ENCODE measurements around the gene C1S.

The C1S gene

GRCh38 chr12:7114008-7114407 is 53.5 kb downstream of the C1S start:
- DNase-seq (ENCODE audit: insufficient read length, low spot score) (no peak), FAIRE-seq (no peak)
- no peak for TF ChIP-seq POLR2AphosphoS5 (IDR thresholded peaks at IDR 0.05; ENCODE audit: low read depth, low read length)
- no peak for TF ChIP-seq TAF1 (IDR thresholded peaks at IDR 0.05; ENCODE audit: low read depth, low read length)
- no peak for TF ChIP-seq POU2F2 (IDR thresholded peaks at IDR 0.05; ENCODE audit: low read depth, low read length)
- TF ChIP-seq PAX5 (IDR thresholded peaks at IDR 0.05; ENCODE audit: insufficient read depth, low read length, severe bottlenecking): no peak
- TF ChIP-seq POLR2A (IDR thresholded peaks at IDR 0.05; ENCODE audit: low read depth, low read length): no peak
- no peak for TF ChIP-seq SPI1 (IDR thresholded peaks at IDR 0.05; ENCODE audit: low read depth, low read length)

GRCh38 chr12:7114851-7115250 is 54.3 kb downstream of the C1S start:
- TF ChIP-seq POLR2A (IDR thresholded peaks at IDR 0.05; ENCODE audit: low read depth, low read length) (no peak), TAF1 (IDR thresholded peaks at IDR 0.05; ENCODE audit: low read depth, low read length) (no peak), PAX5 (IDR thresholded peaks at IDR 0.05; ENCODE audit: insufficient read depth, low read length, severe bottlenecking) (no peak), POLR2AphosphoS5 (IDR thresholded peaks at IDR 0.05; ENCODE audit: low read depth, low read length) (no peak), SPI1 (IDR thresholded peaks at IDR 0.05; ENCODE audit: low read depth, low read length) (no peak), POU2F2 (IDR thresholded peaks at IDR 0.05; ENCODE audit: low read depth, low read length) (no peak)
- FAIRE-seq: no peak
- DNase-seq (ENCODE audit: insufficient read length, low spot score): no peak

- FAIRE-seq (no peak), DNase-seq (ENCODE audit: insufficient read length, low spot score) (no peak)
- TF ChIP-seq POU2F2 (IDR thresholded peaks at IDR 0.05; ENCODE audit: low read depth, low read length): no peak
- no peak for TF ChIP-seq POLR2AphosphoS5 (IDR thresholded peaks at IDR 0.05; ENCODE audit: low read depth, low read length)
- TF ChIP-seq TAF1 (IDR thresholded peaks at IDR 0.05; ENCODE audit: low read depth, low read length): no peak
- no peak for TF ChIP-seq POLR2A (IDR thresholded peaks at IDR 0.05; ENCODE audit: low read depth, low read length)
- no peak for TF ChIP-seq PAX5 (IDR thresholded peaks at IDR 0.05; ENCODE audit: insufficient read depth, low read length, severe bottlenecking)
- no peak for TF ChIP-seq SPI1 (IDR thresholded peaks at IDR 0.05; ENCODE audit: low read depth, low read length)
Measured at GRCh38 chr12:7116196-7116595, 55.7 kb downstream of the C1S start.

GRCh38 chr12:7116916-7117315 is 56.4 kb downstream of the C1S start:
- FAIRE-seq (no peak), DNase-seq (ENCODE audit: insufficient read length, low spot score) (no peak)
- TF ChIP-seq POLR2A (IDR thresholded peaks at IDR 0.05; ENCODE audit: low read depth, low read length) (no peak), TAF1 (IDR thresholded peaks at IDR 0.05; ENCODE audit: low read depth, low read length) (no peak), POU2F2 (IDR thresholded peaks at IDR 0.05; ENCODE audit: low read depth, low read length) (no peak), PAX5 (IDR thresholded peaks at IDR 0.05; ENCODE audit: insufficient read depth, low read length, severe bottlenecking) (no peak), POLR2AphosphoS5 (IDR thresholded peaks at IDR 0.05; ENCODE audit: low read depth, low read length) (no peak), SPI1 (IDR thresholded peaks at IDR 0.05; ENCODE audit: low read depth, low read length) (no peak)

GRCh38 chr12:7117670-7118069 is 57.2 kb downstream of the C1S start:
- TF ChIP-seq TAF1 (IDR thresholded peaks at IDR 0.05; ENCODE audit: low read depth, low read length): no peak
- no peak for TF ChIP-seq POLR2A (IDR thresholded peaks at IDR 0.05; ENCODE audit: low read depth, low read length)
- TF ChIP-seq POU2F2 (IDR thresholded peaks at IDR 0.05; ENCODE audit: low read depth, low read length): no peak
- no peak for TF ChIP-seq SPI1 (IDR thresholded peaks at IDR 0.05; ENCODE audit: low read depth, low read length)
- no peak for TF ChIP-seq POLR2AphosphoS5 (IDR thresholded peaks at IDR 0.05; ENCODE audit: low read depth, low read length)
- no peak for TF ChIP-seq PAX5 (IDR thresholded peaks at IDR 0.05; ENCODE audit: insufficient read depth, low read length, severe bottlenecking)
- no peak for DNase-seq (ENCODE audit: insufficient read length, low spot score)
- no peak for FAIRE-seq

- no peak for DNase-seq (ENCODE audit: insufficient read length, low spot score)
- FAIRE-seq: no peak
Measured at GRCh38 chr12:7118881-7119280, 58.4 kb downstream of the C1S start.

GRCh38 chr12:7120166-7120565 is 59.6 kb downstream of the C1S start:
- DNase-seq (ENCODE audit: insufficient read length, low spot score) (no peak), FAIRE-seq (no peak)
- TF ChIP-seq PAX5 (IDR thresholded peaks at IDR 0.05; ENCODE audit: insufficient read depth, low read length, severe bottlenecking) (no peak), TAF1 (IDR thresholded peaks at IDR 0.05; ENCODE audit: low read depth, low read length) (no peak), POU2F2 (IDR thresholded peaks at IDR 0.05; ENCODE audit: low read depth, low read length) (no peak), SPI1 (IDR thresholded peaks at IDR 0.05; ENCODE audit: low read depth, low read length) (no peak), POLR2AphosphoS5 (IDR thresholded peaks at IDR 0.05; ENCODE audit: low read depth, low read length) (no peak), POLR2A (IDR thresholded peaks at IDR 0.05; ENCODE audit: low read depth, low read length) (no peak)

More at GRCh38 chr12:7118881-7119280, 58.4 kb downstream of the C1S start:
- TF ChIP-seq POLR2A (IDR thresholded peaks at IDR 0.05; ENCODE audit: low read depth, low read length) (no peak), POU2F2 (IDR thresholded peaks at IDR 0.05; ENCODE audit: low read depth, low read length) (no peak), POLR2AphosphoS5 (IDR thresholded peaks at IDR 0.05; ENCODE audit: low read depth, low read length) (no peak), PAX5 (IDR thresholded peaks at IDR 0.05; ENCODE audit: insufficient read depth, low read length, severe bottlenecking) (no peak), SPI1 (IDR thresholded peaks at IDR 0.05; ENCODE audit: low read depth, low read length) (no peak), TAF1 (IDR thresholded peaks at IDR 0.05; ENCODE audit: low read depth, low read length) (no peak)

All from GM12891 (cell line).